ENCODE measurements around the gene SLC17A8.
"Not testable (repeated sequence)": the region's sequence is repeated elsewhere in the genome, so short reads cannot be mapped to it uniquely, and the experiment has no call there.

The SLC17A8 gene

GRCh38 chr12:100372853-100373640 lies 16.2 kb downstream of the SLC17A8 start:
- no peak for DNase-seq

- DNase-seq, result no peak
Observed at GRCh38 chr12:100375038-100375735, 18.3 kb downstream of the SLC17A8 start.

GRCh38 chr12:100376161-100376560 lies 19.3 kb downstream of the SLC17A8 start:
- no peak for DNase-seq

- DNase-seq, result no peak
Observed at GRCh38 chr12:100381379-100381778, 24.5 kb downstream of the SLC17A8 start.

GRCh38 chr12:100382338-100382737 lies 25.5 kb downstream of the SLC17A8 start:
- DNase-seq, result no peak

GRCh38 chr12:100383586-100384558 lies 27.0 kb downstream of the SLC17A8 start:
- no peak for DNase-seq

- DNase-seq, result no peak
Observed at GRCh38 chr12:100384559-100384935, 27.7 kb downstream of the SLC17A8 start.

- DNase-seq, result no peak
Observed at GRCh38 chr12:100388382-100388781, 31.5 kb downstream of the SLC17A8 start.

- DNase-seq, result no peak
Observed at GRCh38 chr12:100391856-100392255, 35.0 kb downstream of the SLC17A8 start.

GRCh38 chr12:100393200-100393599 lies 36.3 kb downstream of the SLC17A8 start:
- no peak for DNase-seq

- no peak for DNase-seq
Observed at GRCh38 chr12:100395811-100396210, 38.9 kb downstream of the SLC17A8 start.

GRCh38 chr12:100398307-100398706 lies 41.4 kb downstream of the SLC17A8 start:
- no peak for DNase-seq

GRCh38 chr12:100399095-100399494 lies 42.2 kb downstream of the SLC17A8 start:
- no peak for DNase-seq

GRCh38 chr12:100401660-100402059 lies 44.8 kb downstream of the SLC17A8 start:
- DNase-seq, result no peak

- DNase-seq, result no peak
Observed at GRCh38 chr12:100402763-100403162, 45.9 kb downstream of the SLC17A8 start.

- DNase-seq, result no peak
Observed at GRCh38 chr12:100403446-100403845, 46.6 kb downstream of the SLC17A8 start.

GRCh38 chr12:100404769-100405407 lies 48.0 kb downstream of the SLC17A8 start:
- DNase-seq, result no peak

GRCh38 chr12:100413001-100413400 lies 56.1 kb downstream of the SLC17A8 start:
- DNase-seq, result no peak

GRCh38 chr12:100414739-100415138 lies 57.9 kb downstream of the SLC17A8 start:
- no peak for DNase-seq

- no peak for DNase-seq
Observed at GRCh38 chr12:100422646-100423045, 65.8 kb downstream of the SLC17A8 start.

GRCh38 chr12:100426145-100426544 lies 69.3 kb downstream of the SLC17A8 start:
- DNase-seq, result no peak

- no peak for DNase-seq
Observed at GRCh38 chr12:100427078-100427477, 70.2 kb downstream of the SLC17A8 start.

- DNase-seq, result not testable (repeated sequence)
Observed at GRCh38 chr12:100430251-100430650, 73.4 kb downstream of the SLC17A8 start.

Measured in activated T-cell treated with anti-CD3 and anti-CD28 coated beads for 4 hours (primary cell).